GM23338 (cell line): ENCODE measurements around the gene SLC43A3. TPM values are rescaled to one million over a fixed set of nuclear protein-coding genes. Genes with fewer than 3 reads are reported as not detected.

Experiments
- ATAC-seq: fragments of 200-7000 bp; cut with Tn5 transposase; 3 replicates; pipeline ENCODE4 v1.9.1; 2020
- DNase-seq: peaks from one replicate; pipeline ENCODE4 v3.0.0-alpha.2; 2015; ENCODE audit warnings: low spot score
- H2AFZ ChIP-seq: fragments of 200-600 bp; sonication (generic); 2 replicates; pipeline ENCODE4 v1.8.0; 2016; ENCODE audit warnings: antibody characterized with exemption, mild to moderate bottlenecking, moderate library complexity
- H3F3A ChIP-seq: fragments of 200-600 bp; sonication (generic); replicated peaks from 2 replicates; pipeline ENCODE4 v1.8.0; 2017; ENCODE audit warnings: antibody characterized with exemption, mixed run types, low read depth
- H3K27ac ChIP-seq: fragments of 200-600 bp; sonication (generic); 2 replicates; pipeline ENCODE4 v1.6.1; 2016; ENCODE audit warnings: low read depth
- H3K27me3 ChIP-seq: fragments of 200-600 bp; sonication (generic); 2 replicates; pipeline ENCODE4 v1.8.0; 2016; ENCODE audit warnings: mild to moderate bottlenecking, mixed run types, moderate library complexity; ENCODE audit not compliant: insufficient read depth
- H3K36me3 ChIP-seq: fragments of 200-600 bp; sonication (generic); 2 replicates; pipeline ENCODE4 v1.8.0; 2016; ENCODE audit warnings: mild to moderate bottlenecking; ENCODE audit not compliant: insufficient read depth
- H3K4me1 ChIP-seq: fragments of 200-600 bp; sonication (generic); 2 replicates; pipeline ENCODE4 v1.8.0; 2016; ENCODE audit warnings: mild to moderate bottlenecking, moderate library complexity; ENCODE audit not compliant: insufficient read depth
- H3K4me2 ChIP-seq: fragments of 200-600 bp; sonication (generic); 2 replicates; pipeline ENCODE4 v1.7.1; 2017; ENCODE audit warnings: mixed run types
- H3K4me3 ChIP-seq: fragments of 200-600 bp; sonication (generic); 2 replicates; pipeline ENCODE4 v1.6.1; 2016; ENCODE audit warnings: mixed run types
- H3K79me2 ChIP-seq: fragments of 200-600 bp; sonication (generic); replicated peaks from 2 replicates; pipeline ENCODE4 v1.8.0; 2017; ENCODE audit warnings: mild to moderate bottlenecking; ENCODE audit not compliant: insufficient read depth
- H3K9me2 ChIP-seq: fragments of 200-600 bp; sonication (generic); 2 replicates; pipeline ENCODE4 v1.8.0; 2017; ENCODE audit not compliant: insufficient read depth
- H4K20me1 ChIP-seq: fragments of 200-600 bp; sonication (generic); replicated peaks from 2 replicates; pipeline ENCODE4 v1.8.0; 2017; ENCODE audit warnings: mild to moderate bottlenecking; ENCODE audit not compliant: insufficient read depth
- H3K27ac Mint-ChIP-seq: 2 replicates; pipeline ENCODE4 v1.8.0; 2020; ENCODE audit warnings: inconsistent platforms, mild to moderate bottlenecking, moderate library complexity, mixed read lengths
- H3K27me3 Mint-ChIP-seq: 3 replicates; pipeline ENCODE4 v1.8.0; 2022; ENCODE audit warnings: low read depth, mild to moderate bottlenecking, moderate library complexity, mixed read lengths, inconsistent platforms; ENCODE audit not compliant: insufficient read depth, poor library complexity
- H3K36me3 Mint-ChIP-seq: 3 replicates; pipeline ENCODE4 v1.8.0; 2021; ENCODE audit warnings: low read depth, mild to moderate bottlenecking, inconsistent platforms, moderate library complexity, mixed read lengths
- H3K4me1 Mint-ChIP-seq: 3 replicates; pipeline ENCODE4 v1.8.0; 2020; ENCODE audit warnings: mild to moderate bottlenecking, inconsistent platforms, mixed read lengths
- H3K4me3 Mint-ChIP-seq: 3 replicates; pipeline ENCODE4 v1.8.0; 2021; ENCODE audit warnings: moderate library complexity, mild to moderate bottlenecking, inconsistent platforms, mixed read lengths
- H3K9me3 Mint-ChIP-seq: 3 replicates; pipeline ENCODE4 v1.8.0; 2020; ENCODE audit warnings: moderate library complexity, mild to moderate bottlenecking, inconsistent platforms, mixed read lengths
- CREB1 ChIP-seq: fragments of 250-450 bp; sonication (Bioruptor Pico); IDR thresholded peaks from 2 replicates; pipeline ENCODE4 v1.5.0; 2020; ENCODE audit warnings: low read depth, mild to moderate bottlenecking, moderate library complexity
- CTCF ChIP-seq, 2 experiments: fragments of 200-600 bp in 1 of 2; sonication (generic) in 1 of 2; conservative IDR thresholded peaks; 2 replicates each; pipeline versions ENCODE4 v1.5.1 to v1.6.1; 2016 to 2017; ENCODE audit warnings: antibody characterized with exemption in 2 of 2, low read depth in 2 of 2, mild to moderate bottlenecking in 2 of 2, moderate library complexity in 1 of 2
- ETS1 ChIP-seq: IDR thresholded peaks from 2 replicates; pipeline ENCODE4 v1.6.1; 2016; ENCODE audit warnings: antibody characterized with exemption
- EZH2 ChIP-seq: fragments of 200-600 bp; sonication (generic); IDR thresholded peaks from one replicate; pipeline ENCODE4 v1.8.0; 2017; ENCODE audit warnings: antibody characterized with exemption, mild to moderate bottlenecking, low read depth; ENCODE audit not compliant: unreplicated experiment
- EZH2phosphoT487 ChIP-seq: fragments of 200-600 bp; sonication (generic); IDR thresholded peaks from one replicate; pipeline ENCODE4 v1.8.1; 2018; ENCODE audit warnings: antibody characterized with exemption; ENCODE audit not compliant: unreplicated experiment
- JUNB ChIP-seq: IDR thresholded peaks from one replicate; pipeline ENCODE4 v1.6.1; 2016; ENCODE audit warnings: antibody characterized with exemption; ENCODE audit not compliant: unreplicated experiment
- NANOG ChIP-seq: IDR thresholded peaks from 2 replicates; pipeline ENCODE4 v1.6.1; 2016; ENCODE audit warnings: antibody characterized with exemption, borderline replicate concordance
- POLR2AphosphoS5 ChIP-seq: IDR thresholded peaks from 2 replicates; pipeline ENCODE4 v1.6.1; 2016; ENCODE audit warnings: antibody characterized with exemption, low read depth
- REST ChIP-seq: IDR thresholded peaks from one replicate; pipeline ENCODE4 v1.6.1; 2018; ENCODE audit warnings: antibody characterized with exemption; ENCODE audit not compliant: unreplicated experiment
- STAT1 ChIP-seq: IDR thresholded peaks from one replicate; pipeline ENCODE4 v1.6.1; 2016; ENCODE audit warnings: antibody characterized with exemption; ENCODE audit not compliant: unreplicated experiment
- ZNF114 ChIP-seq: fragments of 250-450 bp; sonication (Bioruptor Pico); IDR thresholded peaks from 2 replicates; pipeline ENCODE4 v1.5.0; 2020; ENCODE audit warnings: mild to moderate bottlenecking, moderate library complexity
- ZNF331 ChIP-seq: fragments of 250-450 bp; sonication (Bioruptor Pico); IDR thresholded peaks from 2 replicates; pipeline ENCODE4 v1.5.0; 2020; ENCODE audit warnings: low read depth, mild to moderate bottlenecking, moderate library complexity
- ZNF462 ChIP-seq: fragments of 250-450 bp; sonication (Bioruptor Pico); IDR thresholded peaks from 2 replicates; pipeline ENCODE4 v1.5.0; 2020; ENCODE audit warnings: mild to moderate bottlenecking, moderate library complexity
- polyA plus RNA-seq: library from polyadenylated mRNA; unstranded; fragments of >200 nt; fragmentation: Nextera tagmentation; extraction: Ambion mirVana; gene quantifications from 2 replicates; pipeline ENCODE4 v1.2.1, GENCODE V29; 2016
- total RNA-seq: library from RNA; depleted of rRNA; stranded (reverse); fragments of >200 nt; shearing (Covaris generic); gene quantifications from 2 replicates; pipeline ENCODE4 v1.2.3, GENCODE V29; 2014

Gene SLC43A3
- total and polyA plus RNA-seq, 2 experiments from 2014 or later: 14.3 to 24.8 TPM

- Histone ChIP-seq H3K4me3 (no peak overlapping the region), H3K36me3 (peaks cover 8% of the 10 kb centered on the region), H2AFZ (no peak overlapping the region), H3K9me2 (no peaks in the 10 kb centered on the region), H4K20me1 (no peaks in the 10 kb centered on the region; the same call in none of the 2 replicates), H3K27me3 (no peaks in the 10 kb centered on the region), H3K4me2 (no peak overlapping the region), H3K4me1 (no peaks in the 10 kb centered on the region), H3K79me2 (no peaks in the 10 kb centered on the region), H3F3A (no peaks in the 10 kb centered on the region; the same call in 1 of the 2 replicates), H3K27ac (no peak overlapping the region)
- ATAC-seq (no peak), DNase-seq (no peak)
- Mint-ChIP-seq H3K27me3 (no peaks in the 10 kb centered on the region), H3K9me3 (no peaks in the 10 kb centered on the region), H3K27ac (no peak overlapping the region), H3K36me3 (peaks cover 71% of the 10 kb centered on the region), H3K4me1 (peaks cover 10% of the 10 kb centered on the region), H3K4me3 (no peak overlapping the region)
- no peak for TF ChIP-seq ZNF331 (CRISPR knock-in tag)
- no peak for TF ChIP-seq NANOG
- TF ChIP-seq EZH2phosphoT487: no peak
- no peak for TF ChIP-seq ETS1
- TF ChIP-seq CREB1 (CRISPR knock-in tag): no peak
- no peak for TF ChIP-seq REST
- TF ChIP-seq ZNF462 (CRISPR knock-in tag): no peak
- TF ChIP-seq EZH2: no peak
- TF ChIP-seq STAT1: no peak
- TF ChIP-seq ZNF114 (CRISPR knock-in tag): no peak
- TF ChIP-seq CTCF (conservative IDR thresholded peaks at IDR 0.05; ENCODE audit: low read depth in 2 of 2): no peak
- no peak for TF ChIP-seq POLR2AphosphoS5
- no peak for TF ChIP-seq JUNB
These were observed 8.8 kb downstream of the SLC43A3 start for GRCh38 chr11:57418131-57418530.
